GM23248 (cell line): ENCODE results near the gene KRT80. TPM values are rescaled to one million over a fixed set of nuclear protein-coding genes. Genes with fewer than 3 reads are reported as not detected.

Experiments
- DNase-seq: peaks from one replicate; pipeline ENCODE4 v3.0.0-alpha.2; 2015
- H2AFZ ChIP-seq: fragments of 200-600 bp; sonication (generic); 2 replicates; pipeline ENCODE4 v1.6.1; 2016; ENCODE audit warnings: antibody characterized with exemption
- H3F3A ChIP-seq: fragments of 200-600 bp; sonication (generic); 2 replicates; pipeline ENCODE4 v1.6.1; 2016; ENCODE audit warnings: mild to moderate bottlenecking, antibody characterized with exemption, mixed run types; ENCODE audit not compliant: insufficient read depth
- H3K27ac ChIP-seq: fragments of 200-600 bp; sonication (generic); 2 replicates; pipeline ENCODE4 v1.5.1; 2016; ENCODE audit warnings: mild to moderate bottlenecking
- H3K27me3 ChIP-seq: fragments of 200-600 bp; sonication (generic); replicated peaks from 2 replicates; pipeline ENCODE4 v1.6.1; 2016; ENCODE audit warnings: mild to moderate bottlenecking; ENCODE audit not compliant: insufficient read depth
- H3K36me3 ChIP-seq: fragments of 200-600 bp; sonication (generic); 2 replicates; pipeline ENCODE4 v1.6.1; 2016; ENCODE audit warnings: low read depth, mild to moderate bottlenecking
- H3K4me1 ChIP-seq: fragments of 200-600 bp; sonication (generic); 2 replicates; pipeline ENCODE4 v1.6.1; 2016; ENCODE audit warnings: mild to moderate bottlenecking; ENCODE audit not compliant: insufficient read depth
- H3K4me2 ChIP-seq: fragments of 200-600 bp; sonication (generic); one replicate; pipeline ENCODE4 v1.6.1; 2016; ENCODE audit warnings: mild to moderate bottlenecking; ENCODE audit not compliant: unreplicated experiment
- H3K4me3 ChIP-seq: fragments of 200-600 bp; sonication (generic); 2 replicates; pipeline ENCODE4 v1.5.1; 2016; ENCODE audit warnings: mild to moderate bottlenecking
- H3K79me2 ChIP-seq: fragments of 200-600 bp; sonication (generic); 2 replicates; pipeline ENCODE4 v1.6.1; 2016; ENCODE audit warnings: mild to moderate bottlenecking; ENCODE audit not compliant: insufficient read depth
- H3K9ac ChIP-seq: fragments of 200-600 bp; sonication (generic); 2 replicates; pipeline ENCODE4 v1.6.1; 2016; ENCODE audit warnings: mild to moderate bottlenecking
- H3K9me2 ChIP-seq: fragments of 200-600 bp; sonication (generic); 2 replicates; pipeline ENCODE4 v1.6.1; 2016; ENCODE audit warnings: mixed run types, mild to moderate bottlenecking, moderate library complexity; ENCODE audit not compliant: insufficient read depth
- H3K9me3 ChIP-seq: fragments of 200-600 bp; sonication (generic); one replicate; pipeline ENCODE4 v1.6.1; 2017; ENCODE audit warnings: low read depth
- H4K20me1 ChIP-seq: fragments of 200-600 bp; sonication (generic); 2 replicates; pipeline ENCODE4 v1.6.0; 2016; ENCODE audit not compliant: insufficient read depth
- EZH2 ChIP-seq: fragments of 200-600 bp; sonication (generic); IDR thresholded peaks from 2 replicates; pipeline ENCODE4 v1.6.1; 2018; ENCODE audit warnings: antibody characterized with exemption, mild to moderate bottlenecking; ENCODE audit not compliant: insufficient read depth, poor library complexity, severe bottlenecking
- EZH2phosphoT487 ChIP-seq: fragments of 200-600 bp; sonication (generic); IDR thresholded peaks from 2 replicates; pipeline ENCODE4 v1.6.1; 2018; ENCODE audit warnings: antibody characterized with exemption, moderate library complexity, mild to moderate bottlenecking, low read depth; ENCODE audit not compliant: insufficient read depth
- WGBS, 2 experiments: methylation state at CpG; one replicate each; pipeline ENCODE4 v1.1.6; 2015 to 2017; ENCODE audit warnings: low lambda C conversion rate in 2 of 2, low coverage in 1 of 2; ENCODE audit errors: missing lambda C conversion rate in 2 of 2; 5-methylcytosine and 5-hydroxymethylcytosine counted together
- in situ Hi-C: fragments of 300-500 bp; cut with MboI; formaldehyde crosslinking; loops from 2 replicates; pipeline ENCODE4 v1.15.0; 2020
- polyA plus RNA-seq: library from polyadenylated mRNA; unstranded; fragments of >200 nt; fragmentation: Nextera tagmentation; extraction: Ambion mirVana; gene quantifications from 2 replicates; pipeline ENCODE4 v1.2.1, GENCODE V29; 2016
- total RNA-seq: library from RNA; depleted of rRNA; stranded (reverse); fragments of >200 nt; shearing (Covaris generic); gene quantifications from 2 replicates; pipeline ENCODE4 v1.2.3, GENCODE V29; 2014

Gene KRT80
- total and polyA plus RNA-seq, 2 experiments from 2014 or later = 0.65 to 1.3 TPM

DNA sequence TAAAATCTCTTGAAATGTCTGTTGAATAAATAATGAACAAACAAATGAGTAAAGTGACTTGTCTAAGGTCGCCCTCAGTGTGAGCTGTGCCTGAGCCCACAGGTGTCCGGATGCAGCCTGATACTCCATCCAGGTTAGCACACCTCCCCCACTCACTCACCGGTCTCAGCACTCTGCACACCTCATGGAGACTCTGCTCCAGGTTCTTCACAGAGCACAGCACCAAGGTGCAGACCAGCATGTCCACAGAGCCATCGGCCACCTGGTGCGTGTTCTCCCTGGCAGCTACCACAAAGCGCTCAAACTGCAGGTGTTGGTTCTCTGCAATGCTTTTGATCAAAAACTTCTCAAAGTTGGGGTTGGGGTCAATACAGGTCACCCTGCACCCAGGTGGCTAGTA, 37.1 kb upstream of the KRT80 start:
- Histone ChIP-seq H2AFZ (no peak overlapping the region), H3K4me1 (peaks cover 30% of the 10 kb centered on the region), H3K27ac (no peak overlapping the region), H4K20me1 (no peaks in the 10 kb centered on the region), H3F3A (peaks cover 14% of the 10 kb centered on the region), H3K4me3 (no peak overlapping the region), H3K79me2 (no peaks in the 10 kb centered on the region), H3K36me3 (no peaks in the 10 kb centered on the region), H3K27me3 (no peaks in the 10 kb centered on the region), H3K4me2 (no peak overlapping the region), H3K9me2 (no peaks in the 10 kb centered on the region), H3K9ac (no peak overlapping the region), H3K9me3 (no peaks in the 10 kb centered on the region)
- WGBS, 2 experiments = 87 to 93% methylated on average over 6 of the region's 6 CpGs
- TF ChIP-seq EZH2phosphoT487 = no peak
- TF ChIP-seq EZH2 = no peak
- no peak for DNase-seq
- in situ Hi-C loops = no loop called here

DNA sequence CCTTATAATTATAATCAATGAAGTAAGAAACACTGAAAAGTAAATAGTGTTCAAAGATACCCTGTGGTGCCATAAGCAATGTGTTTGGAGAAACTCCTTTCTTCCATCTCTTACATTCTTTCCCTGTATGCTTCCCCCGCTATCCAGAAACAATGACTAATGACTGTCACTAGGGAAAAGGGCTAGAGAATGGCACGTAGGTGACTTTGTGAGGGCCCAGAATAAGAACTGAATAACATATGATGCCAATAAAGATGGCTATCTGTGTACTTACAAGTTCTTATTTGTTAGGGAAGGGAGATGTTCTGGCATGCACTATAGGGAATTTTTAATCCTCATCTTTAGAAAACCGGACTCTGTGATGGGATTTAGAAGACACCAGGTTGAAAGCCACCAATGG, 36.6 kb upstream of the KRT80 start:
- no peaks in the 10 kb centered on the region for H4K20me1 ChIP-seq
- no peak overlapping the region for H3K27ac ChIP-seq
- in situ Hi-C loops = no loop called here
- TF ChIP-seq EZH2 = no peak
- no peak for TF ChIP-seq EZH2phosphoT487
- H3K4me2 ChIP-seq = no peak overlapping the region
- no peaks in the 10 kb centered on the region for H3K9me3 ChIP-seq
- no peaks in the 10 kb centered on the region for H3K9me2 ChIP-seq
- H3K4me1 ChIP-seq = peaks cover 31% of the 10 kb centered on the region
- H3K4me3 ChIP-seq = no peak overlapping the region
- peaks cover 17% of the 10 kb centered on the region for H3F3A ChIP-seq
- no peaks in the 10 kb centered on the region for H3K27me3 ChIP-seq
- no peaks in the 10 kb centered on the region for H3K79me2 ChIP-seq
- WGBS, 2 experiments = 86 to 89% methylated on average over 3 of the region's 3 CpGs
- no peak overlapping the region for H2AFZ ChIP-seq
- H3K36me3 ChIP-seq = no peaks in the 10 kb centered on the region
- H3K9ac ChIP-seq = no peak overlapping the region
- DNase-seq = no peak

DNA sequence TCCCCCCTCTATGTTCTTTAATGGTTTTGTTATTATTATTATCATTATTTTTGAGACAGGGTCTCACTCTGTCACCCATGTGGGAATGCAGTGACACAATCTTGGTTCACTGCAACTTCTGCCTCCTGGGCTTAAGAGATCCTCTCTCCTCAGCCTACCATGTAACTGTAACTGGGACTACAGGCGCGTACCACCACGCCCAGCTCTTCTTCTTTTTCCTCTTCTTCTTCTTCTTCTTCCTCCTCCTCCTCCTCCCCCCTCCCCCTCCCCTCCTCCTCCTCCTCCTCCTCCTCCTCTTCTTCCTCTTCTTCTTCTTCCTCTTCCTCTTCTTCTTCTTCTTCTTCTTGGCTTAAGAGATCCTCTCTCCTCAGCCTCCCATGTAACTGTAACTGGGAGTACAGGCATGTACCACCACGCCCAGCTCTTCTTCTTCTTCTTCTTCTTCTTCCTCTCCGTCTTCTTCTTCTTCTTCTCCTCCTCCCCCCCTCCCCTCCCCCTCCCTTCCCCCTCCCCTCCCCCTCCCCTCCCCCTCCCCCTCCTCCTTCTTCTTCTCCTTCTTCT, 35.9 kb upstream of the KRT80 start:
- TF ChIP-seq EZH2 (no peak), EZH2phosphoT487 (no peak)
- in situ Hi-C loops = no loop called here
- H3K27me3 ChIP-seq = no peaks in the 10 kb centered on the region
- no peak overlapping the region for H2AFZ ChIP-seq
- no peak overlapping the region for H3K4me3 ChIP-seq
- H3K79me2 ChIP-seq = no peaks in the 10 kb centered on the region
- H3K4me1 ChIP-seq = peaks cover 36% of the 10 kb centered on the region
- no peaks in the 10 kb centered on the region for H3K9me2 ChIP-seq
- DNase-seq = no peak
- no peak overlapping the region for H3K9ac ChIP-seq
- H3K36me3 ChIP-seq = no peaks in the 10 kb centered on the region
- 79% methylated on average over 5 of the region's 5 CpGs; no CpG with 5 or more reads in 1 of the 2 experiments for WGBS, 2 experiments
- no peaks in the 10 kb centered on the region for H4K20me1 ChIP-seq
- no peaks in the 10 kb centered on the region for H3K9me3 ChIP-seq
- H3K27ac ChIP-seq = no peak overlapping the region
- peaks cover 24% of the 10 kb centered on the region for H3F3A ChIP-seq
- H3K4me2 ChIP-seq = no peak overlapping the region

DNA sequence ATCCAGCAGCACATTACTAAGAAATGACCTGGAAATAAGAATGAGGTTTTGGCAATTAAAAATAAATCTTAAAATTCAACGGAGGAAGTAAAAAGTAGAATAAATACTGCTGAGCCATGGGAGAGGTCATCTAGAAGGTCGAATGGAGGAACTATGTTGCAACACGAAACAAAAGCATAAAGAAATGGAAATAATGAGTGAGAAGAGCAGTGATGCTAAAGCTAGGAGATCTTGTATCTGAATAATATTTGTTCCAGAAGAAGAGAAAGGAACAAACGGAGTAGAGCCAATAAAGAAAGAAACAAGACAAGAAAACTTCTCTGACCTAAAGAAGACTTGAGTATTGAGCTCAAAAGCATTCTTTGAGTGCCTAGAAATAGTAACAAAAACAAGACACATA, 34.6 kb upstream of the KRT80 start:
- Histone ChIP-seq H4K20me1 (no peaks in the 10 kb centered on the region), H2AFZ (no peak overlapping the region), H3K27ac (no peak overlapping the region), H3K4me3 (no peak overlapping the region), H3F3A (peaks cover 33% of the 10 kb centered on the region), H3K27me3 (no peaks in the 10 kb centered on the region), H3K9me3 (no peaks in the 10 kb centered on the region), H3K4me1 (peaks cover 33% of the 10 kb centered on the region), H3K79me2 (no peaks in the 10 kb centered on the region), H3K4me2 (no peak overlapping the region), H3K36me3 (no peaks in the 10 kb centered on the region), H3K9ac (no peak overlapping the region), H3K9me2 (no peaks in the 10 kb centered on the region)
- DNase-seq = no peak
- TF ChIP-seq EZH2 (no peak), EZH2phosphoT487 (no peak)
- WGBS, 2 experiments = 80 to 85% methylated on average over 4 of the region's 4 CpGs
- in situ Hi-C loops = no loop called here

DNA sequence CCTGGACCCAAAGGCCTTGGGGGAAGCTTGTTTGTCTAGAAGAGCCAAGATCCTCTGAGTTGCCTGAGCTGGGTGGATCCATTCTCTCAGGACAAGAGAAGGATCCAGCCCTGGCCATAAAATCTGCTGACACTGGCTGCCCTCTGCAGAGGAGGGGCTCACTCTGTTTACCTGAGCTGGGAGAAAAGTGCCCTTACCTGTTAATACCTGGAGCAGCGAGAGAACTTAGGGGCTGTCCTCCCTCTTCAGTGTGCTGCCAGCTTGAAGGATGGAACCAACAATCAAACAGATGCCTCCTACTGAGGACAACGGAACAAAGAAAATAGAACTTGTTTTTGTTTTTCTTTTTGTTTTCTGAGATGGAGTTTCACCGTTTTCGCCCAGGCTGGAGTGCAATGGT, 33.9 kb upstream of the KRT80 start:
- no peaks in the 10 kb centered on the region for H3K9me3 ChIP-seq
- H3K36me3 ChIP-seq = no peaks in the 10 kb centered on the region
- H3K4me1 ChIP-seq = peaks cover 31% of the 10 kb centered on the region
- no peak overlapping the region for H3K27ac ChIP-seq
- no peaks in the 10 kb centered on the region for H3K9me2 ChIP-seq
- no peak overlapping the region for H2AFZ ChIP-seq
- no peak overlapping the region for H3K9ac ChIP-seq
- no peak overlapping the region for H3K4me3 ChIP-seq
- H3F3A ChIP-seq = peaks cover 33% of the 10 kb centered on the region
- no peak for TF ChIP-seq EZH2phosphoT487
- no peak for TF ChIP-seq EZH2
- DNase-seq = no peak
- no peak overlapping the region for H3K4me2 ChIP-seq
- H3K79me2 ChIP-seq = no peaks in the 10 kb centered on the region
- in situ Hi-C loops = no loop called here
- H3K27me3 ChIP-seq = no peaks in the 10 kb centered on the region
- 78 to 81% methylated on average over 4 of the region's 4 CpGs for WGBS, 2 experiments
- no peaks in the 10 kb centered on the region for H4K20me1 ChIP-seq
